ENCODE results near the gene ATP6V0A4. TPM values are rescaled to one million over a fixed set of nuclear protein-coding genes. Genes with fewer than 3 reads are reported as not detected.
"Not testable (repeated sequence)": the region's sequence is repeated elsewhere in the genome, so short reads cannot be mapped to it uniquely, and the experiment has no call there.

The ATP6V0A4 gene
- total RNA-seq, 2 donors from 2014 or later = not detected

DNA sequence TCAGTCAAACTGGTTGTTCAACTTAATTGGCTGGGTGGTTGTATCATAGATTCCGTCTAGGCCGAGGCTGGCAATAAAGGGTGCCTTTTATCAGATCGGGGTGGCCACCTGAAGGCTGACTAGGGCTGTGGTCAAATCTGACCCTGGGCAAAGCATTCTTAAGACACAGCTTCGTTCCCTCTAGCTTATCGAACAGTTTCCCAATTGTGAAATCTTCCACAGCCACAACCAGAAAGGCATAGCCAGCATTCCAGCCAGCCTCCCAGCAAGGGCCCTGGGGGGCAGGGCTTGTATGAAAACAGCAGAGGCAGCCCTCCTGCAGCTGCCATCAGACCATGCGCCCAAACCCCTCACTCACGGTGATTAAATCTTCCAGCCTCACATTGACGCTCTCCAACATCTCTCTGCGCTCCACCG, 42.7 kb downstream of the ATP6V0A4 start:
- DNase-seq (no peak), ATAC-seq (no peak)
- intact Hi-C loops (cut with DNase I) = no loop called here

DNA sequence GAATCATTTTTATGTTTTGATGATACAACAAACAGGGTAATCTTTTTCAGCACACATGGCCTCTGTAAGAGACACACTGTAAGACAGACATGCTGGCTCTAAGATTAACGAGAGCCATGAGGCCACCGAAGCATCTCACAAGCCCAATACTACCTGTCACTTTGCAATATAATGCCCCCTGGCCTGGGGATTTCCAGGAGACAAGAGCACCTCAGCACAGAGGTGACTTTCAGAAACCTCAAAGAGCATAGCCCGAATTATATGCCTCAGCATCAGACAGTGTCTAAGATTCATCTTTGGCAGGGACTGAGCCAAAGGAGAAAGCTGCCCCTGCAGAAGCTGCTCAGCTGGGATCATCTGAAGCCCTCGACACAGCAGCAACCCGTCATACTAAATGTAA, 44.4 kb downstream of the ATP6V0A4 start:
- no peak for ATAC-seq
- intact Hi-C loops (cut with DNase I) = no loop called here

DNA sequence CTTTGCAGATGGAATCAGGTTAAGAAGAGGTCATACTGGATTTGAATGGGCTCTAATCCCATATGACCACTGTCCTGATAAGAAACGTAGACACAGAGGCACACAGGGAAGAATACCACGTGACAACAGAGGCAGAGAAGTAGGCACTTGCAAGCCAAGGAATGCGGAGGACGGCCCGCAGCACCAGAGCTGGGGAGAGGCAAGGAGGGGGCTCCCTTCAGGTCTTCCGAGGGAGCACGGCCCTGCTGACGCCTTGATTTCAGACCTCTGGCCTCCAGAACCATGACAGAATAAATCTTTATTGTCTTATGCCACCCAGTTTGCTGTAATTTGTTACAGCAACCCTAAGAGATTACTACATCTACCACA, 44.9 kb downstream of the ATP6V0A4 start:
- intact Hi-C loops (cut with DNase I) = no loop called here
- ATAC-seq (no peak), DNase-seq (no peak)

More for the DNA sequence above, 44.4 kb downstream of the ATP6V0A4 start:
- no peak for DNase-seq

DNA sequence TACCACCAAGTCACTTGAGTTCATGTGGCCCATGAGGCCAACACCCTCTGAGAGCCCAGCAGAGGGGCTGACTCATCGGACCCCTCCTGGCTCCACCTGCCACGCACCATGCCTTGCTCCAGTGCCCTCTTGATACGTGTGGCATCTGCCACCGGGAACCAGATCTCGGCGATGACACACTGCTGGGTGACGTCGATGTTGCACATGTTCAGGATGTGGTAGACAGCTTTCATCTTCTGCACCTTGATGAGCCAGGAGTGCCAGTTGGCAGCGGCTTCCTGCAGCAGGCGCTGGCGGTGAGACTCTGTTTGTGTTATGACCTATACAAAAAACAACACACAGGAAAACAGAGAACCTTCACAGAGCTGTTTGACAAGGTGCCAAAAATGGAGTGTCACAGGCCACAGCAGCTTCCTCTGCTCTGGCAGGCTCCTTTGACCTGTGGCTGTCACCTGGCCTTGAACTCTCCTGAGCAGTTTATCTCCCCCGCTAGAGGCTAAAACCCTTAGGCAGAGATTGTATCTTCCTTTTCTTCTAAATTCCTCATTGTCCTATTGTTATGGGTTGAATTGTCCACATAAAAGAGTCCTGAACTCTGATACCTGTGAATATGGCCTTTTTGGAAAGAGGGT, 45.4 kb downstream of the ATP6V0A4 start:
- DNase-seq (peak; percentile 49), ATAC-seq (peak; percentile 83 to 85)
- intact Hi-C loops (cut with DNase I) = no loop called here

DNA sequence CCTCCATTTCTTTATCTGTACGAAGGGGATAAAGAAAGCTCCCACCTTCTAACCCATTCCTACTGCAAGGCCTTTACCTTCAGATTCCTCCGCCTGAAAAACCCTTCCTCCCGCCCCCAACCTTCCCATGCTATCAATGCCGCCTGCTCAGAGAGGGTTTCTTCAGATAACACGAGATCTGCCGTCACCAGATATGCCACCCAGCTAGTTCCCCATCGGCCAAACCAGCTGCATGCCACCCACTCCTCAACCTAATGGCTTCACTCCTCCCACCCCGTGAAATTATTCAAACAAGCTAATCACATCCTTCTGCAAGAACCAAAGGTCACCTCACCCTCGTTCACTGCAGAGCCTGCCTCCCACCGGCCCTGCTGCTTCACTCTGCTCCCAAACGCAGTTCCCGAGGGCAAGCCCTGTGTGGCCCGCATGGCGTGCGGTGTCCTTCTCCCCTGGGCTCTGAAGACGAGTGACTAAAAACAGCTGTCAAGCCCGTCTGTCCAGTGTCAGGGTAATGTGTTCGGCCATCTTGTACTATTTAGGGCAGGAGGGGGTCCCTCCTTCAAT, 47.0 kb downstream of the ATP6V0A4 start:
- DNase-seq = no peak
- ATAC-seq = no peak
- intact Hi-C loops (cut with DNase I) = no loop called here

DNA sequence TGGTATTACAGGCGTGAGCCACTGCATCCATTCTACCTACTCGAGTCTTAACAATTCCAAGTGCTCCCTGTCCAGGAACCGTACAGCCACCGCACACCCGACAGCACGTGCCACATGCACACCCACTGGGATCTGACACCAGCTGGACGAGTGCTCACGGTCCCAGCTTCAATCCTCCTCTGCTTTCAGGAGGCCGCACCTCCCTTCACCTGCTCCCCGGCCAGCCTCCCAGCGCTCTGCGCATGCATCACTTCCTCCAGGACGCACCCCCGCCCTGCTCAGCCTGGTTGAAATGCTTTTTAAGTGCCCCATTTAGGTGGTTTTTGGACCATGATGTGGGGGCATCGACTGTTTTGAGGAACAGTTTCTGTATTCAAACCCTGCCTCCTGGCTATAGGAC, 47.5 kb downstream of the ATP6V0A4 start:
- intact Hi-C loops (cut with DNase I) = no loop called here
- DNase-seq = no peak
- no peak for ATAC-seq

DNA sequence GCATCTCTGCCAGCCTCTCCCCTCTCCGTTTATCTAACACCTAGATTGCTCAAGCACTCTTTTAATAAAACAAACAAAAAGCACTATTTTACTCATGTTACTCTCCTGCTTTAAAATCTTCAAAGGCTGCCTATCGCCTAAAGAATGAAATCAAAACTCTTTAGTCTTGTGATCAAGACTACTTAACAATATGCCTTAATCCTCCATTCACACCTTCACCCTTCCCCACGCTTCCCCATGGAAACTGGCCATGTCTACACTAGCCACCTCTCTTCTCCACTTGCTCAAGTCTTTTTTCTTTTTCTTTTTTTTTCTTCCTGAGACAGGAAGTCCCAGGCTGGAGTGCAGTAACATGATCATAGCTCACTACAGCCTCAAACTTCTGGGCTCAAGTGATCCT, 48.0 kb downstream of the ATP6V0A4 start:
- ATAC-seq (no peak), DNase-seq (no peak)
- intact Hi-C loops (cut with DNase I) = no loop called here

DNA sequence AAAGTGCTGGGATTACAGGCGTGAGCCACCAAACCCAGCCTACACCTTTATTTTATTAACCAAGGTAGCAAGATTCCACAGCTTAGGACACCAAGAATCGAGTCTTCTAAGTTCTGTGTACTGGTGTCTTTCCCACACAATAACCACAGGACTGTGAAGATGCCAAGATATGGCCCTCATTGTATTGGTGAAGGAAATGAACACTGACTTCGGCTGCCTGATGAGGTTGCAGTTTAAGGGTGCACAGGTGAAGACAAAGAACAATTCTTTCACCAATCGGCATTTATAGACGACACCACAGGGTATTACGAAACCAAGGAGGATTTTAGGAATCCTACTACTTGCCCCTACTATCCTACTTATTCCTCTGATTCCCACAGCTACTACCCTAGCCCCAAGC, 49.3 kb downstream of the ATP6V0A4 start:
- intact Hi-C loops (cut with DNase I) = no loop called here
- ATAC-seq (no peak), DNase-seq (no peak)

DNA sequence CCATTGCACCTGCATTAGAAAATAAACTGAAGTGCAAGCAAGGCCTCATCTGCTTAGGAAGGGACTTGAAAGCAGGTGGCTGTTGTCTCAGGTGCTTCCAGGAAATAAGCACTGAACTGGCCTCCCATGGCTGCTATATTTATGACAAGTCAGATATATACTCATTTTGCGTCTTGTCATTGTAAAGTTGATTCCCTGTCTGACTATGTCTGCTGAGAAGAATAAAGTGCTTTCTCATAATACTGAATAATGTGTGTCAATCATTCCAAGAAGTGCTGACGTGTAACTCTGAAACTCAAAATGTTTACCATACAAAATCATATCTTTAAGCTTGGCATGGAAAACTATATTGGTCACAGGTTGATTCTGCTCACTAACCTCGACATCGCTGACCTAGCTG, 51.9 kb downstream of the ATP6V0A4 start:
- ATAC-seq = no peak
- no peak for DNase-seq
- intact Hi-C loops (cut with DNase I) = no loop called here

DNA sequence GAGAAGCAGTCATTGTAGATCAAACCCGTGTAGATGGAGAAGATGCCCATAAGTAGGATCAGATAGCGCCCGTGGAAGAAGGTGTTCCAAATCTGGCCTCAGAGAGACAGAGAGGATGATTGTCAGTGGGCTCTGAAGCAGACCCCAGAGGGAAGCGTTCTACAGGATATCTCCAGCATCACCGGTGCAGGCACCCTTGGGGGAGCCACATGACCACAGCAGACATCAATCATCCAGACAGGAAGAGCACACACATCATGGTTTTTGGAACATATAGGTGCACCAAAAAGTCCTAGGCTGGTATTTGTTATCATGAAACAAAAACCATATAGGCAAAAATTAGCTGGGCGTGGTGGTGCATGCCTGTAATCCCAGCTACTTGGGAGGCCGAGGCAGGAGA, 52.8 kb downstream of the ATP6V0A4 start:
- intact Hi-C loops (cut with DNase I) = no loop called here
- DNase-seq = no peak
- no peak for ATAC-seq

DNA sequence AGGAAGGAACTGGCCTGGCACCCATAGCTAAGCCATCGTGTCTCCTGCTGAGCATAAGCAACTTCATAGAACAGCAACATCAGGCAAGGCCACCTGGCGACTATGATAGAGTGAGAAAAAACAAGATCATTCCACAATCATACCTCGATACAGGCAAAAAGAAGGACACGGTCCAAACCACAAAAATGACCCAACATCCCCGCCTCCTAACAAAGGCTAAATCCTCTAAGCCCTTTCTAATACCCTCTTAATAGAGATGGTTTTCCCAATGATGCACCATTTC, 56.6 kb downstream of the ATP6V0A4 start:
- DNase-seq = no peak
- intact Hi-C loops (cut with DNase I) = no loop called here
- no peak for ATAC-seq

DNA sequence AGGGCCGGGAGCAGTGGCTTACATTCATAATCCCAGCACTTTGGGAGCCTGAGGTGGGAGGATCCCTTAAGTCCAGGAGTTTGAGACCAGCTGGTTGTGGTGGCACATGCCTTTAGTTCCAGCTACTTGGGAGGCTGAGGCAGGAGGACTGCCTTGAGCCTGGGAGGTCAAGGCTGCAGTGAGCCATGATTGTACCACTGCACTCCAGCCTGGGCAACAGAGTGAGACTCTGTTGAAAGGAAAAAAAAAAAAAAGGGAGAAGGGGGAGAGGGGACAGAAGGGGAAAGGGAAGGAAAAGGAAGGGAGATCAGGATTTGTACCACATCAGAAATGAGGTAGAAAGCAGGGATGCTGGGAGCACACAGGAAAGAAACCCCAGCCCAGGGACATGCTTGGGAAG, 58.1 kb downstream of the ATP6V0A4 start:
- ATAC-seq (no peak), DNase-seq (no peak)
- intact Hi-C loops (cut with DNase I) = loop anchor here (5.0 to 10.0 kb wide), 3 partner anchors 578 to 1133 kb away; no protein-coding TSS in a partner anchor

DNA sequence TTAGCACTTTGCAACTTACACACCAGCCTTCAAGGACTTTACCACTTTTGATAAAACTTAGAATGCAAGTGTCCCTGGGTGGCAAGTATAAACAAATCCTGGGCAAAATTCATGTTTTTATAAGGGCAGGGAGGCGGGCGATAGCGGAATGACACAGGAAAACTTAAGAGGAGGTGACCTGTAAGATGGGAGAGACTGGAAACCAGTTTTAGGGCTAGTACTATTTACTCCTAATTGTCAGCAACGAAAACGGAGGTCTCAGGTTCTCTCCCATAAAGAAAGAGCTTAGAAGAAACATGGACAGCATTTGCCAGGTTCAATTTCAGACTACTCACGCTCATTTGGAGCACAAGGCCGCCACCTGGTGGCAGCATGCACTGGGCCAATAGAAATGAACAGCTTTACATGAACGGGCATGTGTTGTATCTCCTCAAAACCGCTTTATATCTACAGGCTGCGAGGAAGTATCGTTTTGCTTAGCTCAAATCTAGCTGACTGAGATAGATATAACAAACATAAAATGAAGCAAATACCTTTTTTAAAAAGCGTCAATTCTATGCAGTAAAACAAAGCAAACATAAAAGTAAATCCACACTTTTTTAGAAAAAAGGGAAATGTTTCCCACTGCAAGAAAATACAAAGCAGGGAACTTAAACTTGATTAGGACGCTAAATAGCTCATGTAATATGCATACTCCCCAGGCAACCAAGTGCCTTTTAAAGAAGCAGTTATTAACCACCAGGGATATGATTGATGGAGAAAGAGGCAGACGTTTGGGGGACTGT, 59.3 kb downstream of the ATP6V0A4 start:
- ATAC-seq (peak; percentile 85 to 86), DNase-seq (peak; percentile 84)
- intact Hi-C loops (cut with DNase I) = loop anchor here (1.0 to 10.0 kb wide), 4 partner anchors 576 to 1131 kb away; no protein-coding TSS in a partner anchor

DNA sequence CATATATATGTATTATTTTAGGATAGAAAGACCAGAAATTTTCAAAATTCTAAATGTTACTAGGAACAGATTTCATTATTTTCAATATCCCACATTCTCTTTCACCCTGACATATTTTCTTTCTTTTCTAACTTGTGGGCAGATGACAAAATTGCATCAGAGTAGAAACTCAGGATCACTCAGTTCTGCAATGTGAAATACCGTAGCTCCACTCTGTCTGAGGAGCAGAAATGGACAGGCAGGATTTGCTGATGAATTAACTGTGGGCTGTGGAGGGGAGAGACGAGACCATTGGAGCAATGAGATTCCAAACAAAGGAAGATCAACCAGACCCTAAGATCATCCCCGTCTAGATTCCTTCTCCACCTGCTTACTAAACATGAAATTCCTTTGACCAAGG, 59.9 kb downstream of the ATP6V0A4 start:
- ATAC-seq = no peak
- DNase-seq = no peak
- intact Hi-C loops (cut with DNase I) = loop anchor here (1.0 to 10.0 kb wide), 4 partner anchors 576 to 1131 kb away; no protein-coding TSS in a partner anchor

DNA sequence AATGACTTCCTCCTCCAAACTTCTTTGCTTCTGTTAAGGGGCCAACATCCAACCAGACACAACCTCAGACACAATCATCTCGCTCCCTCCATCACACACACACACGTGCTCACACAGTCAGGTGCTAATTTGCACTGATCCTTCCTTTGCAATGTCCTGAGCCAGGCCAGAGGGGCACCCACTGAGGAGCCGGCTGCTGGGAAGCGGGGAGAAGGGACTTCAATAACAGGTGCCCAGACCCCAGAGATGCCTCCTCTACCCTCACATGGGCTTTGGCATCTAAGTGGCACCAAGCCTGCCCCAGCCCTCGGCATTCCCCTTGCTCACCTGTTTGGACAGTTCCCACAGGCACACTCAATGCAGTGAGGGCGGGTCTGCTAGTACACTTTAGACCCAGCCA, 62.6 kb downstream of the ATP6V0A4 start:
- no peak for ATAC-seq
- intact Hi-C loops (cut with DNase I) = loop anchor here (5.0 to 10.0 kb wide), 3 partner anchors 573 to 1128 kb away; no protein-coding TSS in a partner anchor
- no peak for DNase-seq

DNA sequence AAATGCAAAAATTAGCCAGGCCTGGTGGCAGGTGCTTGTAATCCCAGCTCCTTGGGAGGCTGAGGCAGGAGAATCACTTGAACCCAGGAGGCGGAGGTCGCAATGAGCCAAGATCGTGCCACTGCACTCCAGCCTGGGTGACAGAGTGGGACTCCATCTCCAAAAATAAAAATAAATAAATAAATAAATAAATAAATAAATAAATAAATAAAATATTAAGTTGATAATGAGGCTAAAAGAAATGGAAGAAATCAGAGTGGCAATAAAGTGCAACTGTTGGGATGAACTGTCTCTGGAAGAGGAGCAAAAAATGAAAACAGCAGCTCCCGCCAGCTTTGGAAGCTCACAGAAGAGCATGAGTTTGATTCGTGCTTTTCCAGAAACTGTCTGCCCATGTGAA, 66.3 kb downstream of the ATP6V0A4 start:
- intact Hi-C loops (cut with DNase I) = loop anchor here in 1 of 2 donors (10.0 kb wide), 1 partner anchor 827 kb away; no protein-coding TSS in a partner anchor
- not testable (repeated sequence) for DNase-seq, ATAC-seq

DNA sequence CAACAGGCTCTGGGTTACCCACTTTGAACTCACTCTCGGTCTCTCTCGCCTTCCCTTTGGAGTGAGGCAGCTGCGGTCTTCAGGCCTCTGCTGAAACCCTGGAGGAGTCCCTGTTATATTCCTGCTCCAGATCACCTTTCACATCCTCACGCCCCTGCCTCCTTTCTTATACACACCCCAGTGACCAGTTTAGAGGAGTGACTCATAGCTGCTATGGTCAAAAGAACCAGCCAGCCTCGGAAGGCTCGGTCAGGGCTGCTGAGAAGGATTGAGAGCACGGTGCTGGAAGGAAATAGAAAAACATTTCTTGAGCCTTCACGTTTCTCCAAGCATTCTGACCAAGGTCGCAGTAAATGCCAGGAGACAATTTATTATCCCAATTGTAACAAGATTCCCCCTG, 68.6 kb downstream of the ATP6V0A4 start:
- intact Hi-C loops (cut with DNase I) = no loop called here
- DNase-seq (no peak), ATAC-seq (no peak)

DNA sequence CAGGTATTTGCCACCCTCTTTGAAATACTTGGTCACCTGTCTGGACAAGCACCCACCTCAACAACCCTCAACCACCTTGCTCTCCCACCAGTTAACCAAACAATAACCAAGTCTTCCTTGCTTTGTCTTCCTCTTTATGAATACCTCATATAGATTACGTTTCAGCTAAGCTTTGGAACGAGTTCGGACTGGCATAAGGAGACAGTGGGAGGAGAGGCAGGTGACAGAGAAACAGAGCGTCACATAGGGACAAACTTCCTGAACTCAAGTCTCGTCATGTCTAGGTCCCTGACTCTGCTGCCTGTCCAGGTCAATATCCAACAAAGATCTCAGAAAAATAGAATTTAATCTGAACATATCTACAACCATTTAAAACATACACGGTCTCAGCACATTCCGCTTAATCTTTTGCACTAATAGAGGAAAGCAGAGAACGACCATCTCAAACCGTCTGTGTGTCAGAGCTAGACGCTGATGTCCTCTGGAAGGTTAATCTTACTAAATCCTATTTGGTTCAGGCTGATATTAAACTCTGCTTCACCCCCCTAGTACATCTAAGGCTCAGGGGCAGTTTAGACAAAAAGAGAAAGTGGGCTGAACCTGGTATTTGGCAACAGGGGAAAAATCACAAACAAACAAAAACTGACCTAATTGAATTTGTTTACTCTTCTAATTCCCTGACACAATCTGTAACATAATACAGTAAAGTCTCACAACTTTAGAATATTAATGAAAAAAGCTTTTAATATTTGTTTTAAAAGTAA, 70.5 kb downstream of the ATP6V0A4 start:
- DNase-seq = no peak
- intact Hi-C loops (cut with DNase I) = no loop called here
- no peak for ATAC-seq

DNA sequence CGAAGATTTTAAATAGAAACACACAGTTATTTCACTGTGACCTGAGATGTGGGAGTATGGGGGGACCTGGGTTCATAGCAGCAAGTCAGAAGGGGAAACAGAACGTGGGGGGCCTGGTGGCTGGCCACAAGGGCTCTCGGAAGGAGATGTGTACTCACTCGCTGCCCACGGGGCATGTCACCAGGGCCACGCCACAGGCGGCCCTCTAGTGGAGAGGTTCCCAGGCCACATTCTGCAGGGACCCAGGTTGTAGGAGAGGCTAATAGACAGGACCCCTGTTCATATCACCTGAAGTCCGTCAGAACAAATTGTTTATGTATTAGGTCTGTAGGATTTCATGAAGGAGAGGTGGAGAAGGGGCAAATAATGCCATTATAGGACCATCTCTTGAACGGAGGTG, 71.7 kb downstream of the ATP6V0A4 start:
- intact Hi-C loops (cut with DNase I) = no loop called here
- DNase-seq = no peak
- ATAC-seq = no peak

DNA sequence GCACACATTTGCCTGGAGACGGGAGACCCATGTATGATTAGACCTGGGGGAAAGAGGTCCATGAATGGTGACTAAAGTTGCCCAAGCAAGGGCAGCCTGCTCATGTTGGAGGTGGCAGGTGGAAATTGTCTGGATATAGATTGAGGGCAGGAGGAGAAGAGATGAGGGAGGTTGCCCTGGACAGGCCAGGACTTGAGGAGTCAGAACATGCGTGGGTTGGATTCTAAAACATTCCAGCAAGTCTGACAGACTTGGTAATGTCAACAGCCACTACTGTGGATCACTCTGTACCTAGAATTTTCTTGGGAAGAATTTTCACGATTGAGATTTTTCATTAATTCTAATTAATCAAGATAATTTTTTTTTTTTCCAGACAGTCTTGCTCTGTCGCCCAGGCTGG, 77.7 kb downstream of the ATP6V0A4 start:
- intact Hi-C loops (cut with DNase I) = no loop called here
- no peak for ATAC-seq
- no peak for DNase-seq
